SU-DHL-6 (cell line): ENCODE measurements around the gene CCNF.

Experiments
- H2AFZ ChIP-seq: fragments of 200-600 bp; sonication (generic); 2 replicates; pipeline ENCODE4 v1.6.1; 2014; ENCODE audit warnings: low read depth, mild to moderate bottlenecking, moderate library complexity, mixed read lengths, antibody characterized with exemption, low read length; ENCODE audit not compliant: severe bottlenecking
- H3F3A ChIP-seq: fragments of 200-600 bp; shearing (Covaris generic); 2 replicates; pipeline ENCODE4 v1.6.0; 2016; ENCODE audit warnings: antibody characterized with exemption, mild to moderate bottlenecking; ENCODE audit not compliant: insufficient read depth
- H3K27ac ChIP-seq: fragments of 200-600 bp; sonication (generic); 2 replicates; pipeline ENCODE4 v1.5.1; 2016; ENCODE audit warnings: low read depth, mild to moderate bottlenecking, low read length, moderate library complexity, mixed read lengths
- H3K27me3 ChIP-seq: fragments of 200-600 bp; sonication (generic), shearing (Covaris generic); 2 replicates; pipeline ENCODE4 v1.6.0; 2014; ENCODE audit warnings: mild to moderate bottlenecking, low read length
- H3K36me3 ChIP-seq: fragments of 200-600 bp; sonication (generic); 2 replicates; pipeline ENCODE4 v1.6.1; 2014; ENCODE audit warnings: mild to moderate bottlenecking, low read length, mixed read lengths
- H3K4me2 ChIP-seq: fragments of 300-600, 200-600 bp; shearing (Covaris generic), sonication (generic); 2 replicates; pipeline ENCODE4 v1.6.0; 2014; ENCODE audit warnings: low read length, low read depth, mild to moderate bottlenecking; ENCODE audit not compliant: poor library complexity, severe bottlenecking
- H3K4me3 ChIP-seq: fragments of 200-600 bp; sonication (generic); 2 replicates; pipeline ENCODE4 v1.5.1; 2014; ENCODE audit warnings: antibody characterized with exemption, low read length, mild to moderate bottlenecking, mixed read lengths; ENCODE audit not compliant: insufficient read depth, poor library complexity, severe bottlenecking
- H3K79me2 ChIP-seq: fragments of 200-600 bp; sonication (generic); 2 replicates; pipeline ENCODE4 v1.6.1; 2014; ENCODE audit warnings: mild to moderate bottlenecking, low read length, moderate library complexity; ENCODE audit not compliant: insufficient read depth
- H3K9ac ChIP-seq: fragments of 200-600 bp; sonication (generic); 2 replicates; pipeline ENCODE4 v1.7.0; 2014; ENCODE audit warnings: mild to moderate bottlenecking, low read length
- H3K9me2 ChIP-seq: fragments of 200-600 bp; sonication (generic); replicated peaks from 2 replicates; pipeline ENCODE4 v1.6.1; 2014; ENCODE audit warnings: low read length; ENCODE audit not compliant: insufficient read depth
- H3K9me3 ChIP-seq: fragments of 200-600 bp; sonication (generic); 2 replicates; pipeline ENCODE4 v1.6.1; 2014; ENCODE audit warnings: low read length, mixed read lengths; ENCODE audit not compliant: insufficient read depth
- H4K20me1 ChIP-seq: fragments of 200-600 bp; sonication (generic); 2 replicates; pipeline ENCODE4 v1.6.1; 2014; ENCODE audit warnings: low read depth, mild to moderate bottlenecking, antibody characterized with exemption, low read length, moderate library complexity, mixed read lengths
- EZH2phosphoT487 ChIP-seq: fragments of 200-600 bp; sonication (generic), shearing (Covaris generic); conservative IDR thresholded peaks from 2 replicates; pipeline ENCODE4 v1.6.1; 2018; ENCODE audit warnings: mild to moderate bottlenecking, antibody characterized with exemption, low read length, moderate library complexity, mixed read lengths
- TF ChIP-seq, protein P1 (sequence below): fragments of 200-600 bp; sonication (generic); IDR thresholded peaks from one replicate; pipeline ENCODE4 v1.5.1; 2017; ENCODE audit warnings: antibody characterized with exemption, mild to moderate bottlenecking, low read length, moderate library complexity; ENCODE audit not compliant: insufficient read depth, poor library complexity, severe bottlenecking

CCNF gene

DNA sequence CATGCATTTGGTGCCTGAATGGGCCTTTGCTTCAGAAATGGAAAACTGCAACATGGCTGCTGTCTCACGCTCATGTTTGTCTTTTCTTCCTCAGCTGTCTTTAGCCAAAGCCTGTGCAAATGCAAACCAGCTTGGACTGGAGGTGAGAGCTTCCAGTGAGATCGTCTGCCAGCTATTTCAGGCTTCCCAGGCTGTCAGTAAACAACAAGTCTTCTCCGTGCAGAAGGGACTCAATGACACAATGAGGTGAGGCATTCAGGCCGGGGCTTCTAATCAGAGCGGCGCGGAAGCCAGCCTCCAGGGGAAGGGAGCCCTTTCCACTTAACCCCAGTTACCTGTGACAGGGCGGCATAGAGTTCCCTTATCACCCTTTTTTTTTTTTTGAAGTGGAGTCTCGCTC, 14.3 kb downstream of the CCNF start:
- Histone ChIP-seq H3K36me3 (peaks cover 16% of the 10 kb centered on the region; the same call in 1 of the 2 replicates), H3K27ac (no peak overlapping the region), H4K20me1 (no peaks in the 10 kb centered on the region; the same call in 1 of the 2 replicates), H3K79me2 (no peaks in the 10 kb centered on the region), H3K9me2 (no peaks in the 10 kb centered on the region), H2AFZ (no peak overlapping the region), H3K9me3 (no peaks in the 10 kb centered on the region), H3F3A (0 out of 2 replicates have a peak, but pooled peaks cover 6% of the 10 kb centered on the region), H3K27me3 (no peaks in the 10 kb centered on the region), H3K4me2 (no peak overlapping the region), H3K9ac (no peak overlapping the region), H3K4me3 (no peak overlapping the region)
- TF ChIP-seq, protein P1, sequence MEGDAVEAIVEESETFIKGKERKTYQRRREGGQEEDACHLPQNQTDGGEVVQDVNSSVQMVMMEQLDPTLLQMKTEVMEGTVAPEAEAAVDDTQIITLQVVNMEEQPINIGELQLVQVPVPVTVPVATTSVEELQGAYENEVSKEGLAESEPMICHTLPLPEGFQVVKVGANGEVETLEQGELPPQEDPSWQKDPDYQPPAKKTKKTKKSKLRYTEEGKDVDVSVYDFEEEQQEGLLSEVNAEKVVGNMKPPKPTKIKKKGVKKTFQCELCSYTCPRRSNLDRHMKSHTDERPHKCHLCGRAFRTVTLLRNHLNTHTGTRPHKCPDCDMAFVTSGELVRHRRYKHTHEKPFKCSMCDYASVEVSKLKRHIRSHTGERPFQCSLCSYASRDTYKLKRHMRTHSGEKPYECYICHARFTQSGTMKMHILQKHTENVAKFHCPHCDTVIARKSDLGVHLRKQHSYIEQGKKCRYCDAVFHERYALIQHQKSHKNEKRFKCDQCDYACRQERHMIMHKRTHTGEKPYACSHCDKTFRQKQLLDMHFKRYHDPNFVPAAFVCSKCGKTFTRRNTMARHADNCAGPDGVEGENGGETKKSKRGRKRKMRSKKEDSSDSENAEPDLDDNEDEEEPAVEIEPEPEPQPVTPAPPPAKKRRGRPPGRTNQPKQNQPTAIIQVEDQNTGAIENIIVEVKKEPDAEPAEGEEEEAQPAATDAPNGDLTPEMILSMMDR: no peak
- TF ChIP-seq EZH2phosphoT487: no peak

DNA sequence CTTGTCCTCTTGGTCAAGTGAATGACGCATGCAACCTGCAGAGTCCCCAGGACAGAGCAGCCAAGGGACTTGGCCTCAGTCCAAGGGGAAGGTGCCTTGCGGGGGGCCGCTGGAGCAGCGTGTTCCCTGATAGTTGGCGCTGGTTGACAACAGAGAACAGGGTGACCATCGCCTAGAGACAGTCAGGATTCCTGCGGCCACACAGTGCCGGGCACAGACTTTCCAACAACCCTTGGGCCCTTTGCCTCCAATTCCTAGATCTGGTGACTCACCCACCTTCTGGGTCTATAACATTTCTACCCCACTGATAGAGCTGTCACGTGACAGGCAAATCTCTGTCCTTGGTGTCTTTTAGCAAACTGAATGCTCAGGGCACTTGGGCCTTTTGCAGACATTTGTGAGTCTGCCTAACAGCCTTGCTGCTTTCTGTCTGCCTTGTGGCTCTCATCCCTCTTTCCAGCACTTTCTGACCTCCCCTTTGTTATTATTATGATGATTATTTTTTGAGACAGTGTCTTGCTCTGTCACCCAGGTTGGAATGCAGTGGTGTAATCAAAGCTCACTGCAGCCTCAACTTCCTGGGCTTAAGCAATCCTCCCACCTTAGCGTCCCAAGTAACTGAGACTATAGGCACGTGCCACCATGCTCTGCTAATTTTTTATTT, 18.8 kb downstream of the CCNF start:
- Histone ChIP-seq H3K36me3 (peaks cover 18% of the 10 kb centered on the region; the same call in 1 of the 2 replicates), H3K4me2 (no peak overlapping the region), H3K27me3 (no peaks in the 10 kb centered on the region), H3K9ac (no peak overlapping the region), H3K79me2 (no peaks in the 10 kb centered on the region), H3K4me3 (no peak overlapping the region), H3F3A (no peaks in the 10 kb centered on the region), H3K9me3 (no peaks in the 10 kb centered on the region), H4K20me1 (no peaks in the 10 kb centered on the region; the same call in 1 of the 2 replicates), H3K9me2 (no peaks in the 10 kb centered on the region), H2AFZ (no peak overlapping the region), H3K27ac (no peak overlapping the region)
- no peak for TF ChIP-seq EZH2phosphoT487
- TF ChIP-seq, protein P1: no peak

DNA sequence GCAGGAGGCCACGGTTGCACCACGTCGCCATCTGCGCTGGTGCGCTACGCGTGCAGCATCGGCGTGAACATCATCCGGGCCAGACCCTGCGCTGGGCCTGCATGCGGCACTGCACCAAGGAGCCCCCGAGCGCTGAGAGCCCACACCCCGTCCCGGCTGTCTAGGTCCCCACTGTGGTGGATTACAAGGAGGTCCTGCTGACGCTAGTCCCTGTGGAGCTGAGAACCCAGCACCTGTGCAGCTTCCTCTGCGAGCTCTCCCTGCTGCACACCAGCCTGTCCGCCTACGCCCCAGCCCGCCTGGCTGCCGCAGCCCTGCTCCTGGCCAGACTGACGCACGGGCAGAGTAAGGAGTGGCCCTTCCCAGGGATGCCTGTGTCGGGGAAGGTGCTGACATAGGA, 19.9 kb downstream of the CCNF start:
- Histone ChIP-seq H3K36me3 (peaks cover 12% of the 10 kb centered on the region; the same call in 1 of the 2 replicates), H3F3A (no peaks in the 10 kb centered on the region), H3K27ac (no peak overlapping the region), H3K27me3 (no peaks in the 10 kb centered on the region), H4K20me1 (no peaks in the 10 kb centered on the region; the same call in 1 of the 2 replicates), H3K4me3 (no peak overlapping the region), H3K4me2 (no peak overlapping the region), H3K9ac (no peak overlapping the region), H2AFZ (no peak overlapping the region), H3K9me3 (no peaks in the 10 kb centered on the region), H3K9me2 (no peaks in the 10 kb centered on the region), H3K79me2 (no peaks in the 10 kb centered on the region)
- no peak for TF ChIP-seq EZH2phosphoT487
- TF ChIP-seq, protein P1: no peak
